CD4-positive, alpha-beta T cell treated with Interleukin-1 beta for 1 hour (primary cell): ENCODE results near the gene EIF6.
A peak's percentile ranks its signal among the peaks of the same experiment; 100 is the strongest.
"Not testable (repeated sequence)": the region's sequence is repeated elsewhere in the genome, so short reads cannot be mapped to it uniquely, and the experiment has no call there.

Experiments
- DNase-seq, 2 donors: peaks; one replicate each; pipeline ENCODE4 v3.0.0-alpha.2; 2020 to 2022

EIF6 gene

GRCh38 chr20:35277531-35278395, 6.8 kb downstream of the EIF6 start, which contains the start of gene MMP24OS:
MMP24OS (minus strand) TSS chr20:35278122; CDS start chr20:35277929, 193 bp downstream.
- DNase-seq = peak; percentile 92 to 93

DNA sequence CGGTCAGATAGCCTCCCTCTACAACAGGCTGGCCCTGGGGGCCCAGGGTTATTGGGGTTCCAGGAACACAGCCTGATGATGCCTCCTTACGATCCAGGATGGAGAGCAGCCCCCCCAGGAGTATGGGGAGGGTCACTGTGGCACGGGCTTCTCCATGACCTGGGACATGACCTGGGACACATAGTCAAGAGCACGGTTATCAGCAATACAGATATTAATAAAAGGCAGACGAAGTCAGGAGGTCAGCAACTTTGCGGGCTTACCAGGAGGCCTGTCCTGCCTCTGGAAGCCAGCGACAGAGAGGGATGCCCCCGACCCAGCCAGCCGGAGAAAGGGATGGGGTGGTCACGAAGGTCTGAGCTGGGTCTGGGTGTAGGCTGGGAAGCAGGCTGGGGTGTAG, 7.4 kb downstream of the EIF6 start:
- DNase-seq = no peak

DNA sequence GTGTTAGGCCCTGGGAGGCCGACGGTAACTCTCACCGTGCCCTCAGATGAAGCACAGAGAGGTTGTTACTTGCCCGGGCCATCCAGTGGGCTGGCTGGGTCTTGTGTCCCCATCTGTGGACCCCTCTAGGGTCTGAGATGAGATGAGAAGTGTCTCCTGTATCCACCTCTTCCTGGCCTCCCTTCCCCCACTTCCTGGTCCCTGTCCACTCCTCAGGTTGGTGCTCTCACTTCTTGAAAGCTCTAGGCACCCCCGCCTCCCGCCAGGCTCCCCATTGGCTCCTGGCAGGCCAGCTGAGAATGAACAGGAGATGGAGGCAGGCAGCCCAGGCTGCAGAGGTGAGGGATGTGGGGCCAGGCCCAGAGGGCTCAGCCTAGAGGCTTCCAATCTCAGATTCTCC, 8.2 kb downstream of the EIF6 start:
- no peak for DNase-seq

- DNase-seq = no peak
These were observed 8.8 kb downstream of the EIF6 start for GRCh38 chr20:35275741-35276251.

DNA sequence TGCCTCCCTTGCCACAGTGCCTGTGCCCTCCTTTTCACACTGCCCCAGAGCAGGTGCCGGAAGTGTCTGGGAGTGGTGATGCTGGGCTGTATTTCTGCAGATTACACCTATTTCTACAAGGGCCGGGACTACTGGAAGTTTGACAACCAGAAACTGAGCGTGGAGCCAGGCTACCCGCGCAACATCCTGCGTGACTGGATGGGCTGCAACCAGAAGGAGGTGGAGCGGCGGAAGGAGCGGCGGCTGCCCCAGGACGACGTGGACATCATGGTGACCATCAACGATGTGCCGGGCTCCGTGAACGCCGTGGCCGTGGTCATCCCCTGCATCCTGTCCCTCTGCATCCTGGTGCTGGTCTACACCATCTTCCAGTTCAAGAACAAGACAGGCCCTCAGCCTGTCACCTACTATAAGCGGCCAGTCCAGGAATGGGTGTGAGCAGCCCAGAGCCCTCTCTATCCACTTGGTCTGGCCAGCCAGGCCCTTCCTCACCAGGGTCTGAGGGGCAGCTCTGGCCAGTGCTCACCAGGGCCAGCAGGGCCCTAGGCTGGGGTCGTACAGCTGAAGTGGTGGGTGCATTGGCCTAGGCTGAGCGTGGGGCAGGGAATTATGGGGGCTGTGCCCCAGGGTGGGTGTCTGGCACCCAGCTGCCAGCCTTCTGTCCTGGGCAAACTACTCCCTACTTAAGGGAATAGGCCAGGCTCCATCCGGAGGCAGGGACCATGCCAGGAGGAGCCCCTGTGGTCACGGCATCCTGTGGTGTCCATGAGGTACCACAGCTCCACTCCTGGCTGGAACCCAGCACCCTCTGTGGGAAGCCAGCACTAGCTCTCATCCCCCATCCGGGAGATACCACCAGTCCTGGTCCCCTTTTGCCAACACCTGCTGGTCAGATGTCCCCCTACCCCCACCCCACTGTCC, 10.1 kb downstream of the EIF6 start:
- no peak for DNase-seq

GRCh38 chr20:35273449-35274171, 11.0 kb downstream of the EIF6 start:
- DNase-seq = no peak

DNA sequence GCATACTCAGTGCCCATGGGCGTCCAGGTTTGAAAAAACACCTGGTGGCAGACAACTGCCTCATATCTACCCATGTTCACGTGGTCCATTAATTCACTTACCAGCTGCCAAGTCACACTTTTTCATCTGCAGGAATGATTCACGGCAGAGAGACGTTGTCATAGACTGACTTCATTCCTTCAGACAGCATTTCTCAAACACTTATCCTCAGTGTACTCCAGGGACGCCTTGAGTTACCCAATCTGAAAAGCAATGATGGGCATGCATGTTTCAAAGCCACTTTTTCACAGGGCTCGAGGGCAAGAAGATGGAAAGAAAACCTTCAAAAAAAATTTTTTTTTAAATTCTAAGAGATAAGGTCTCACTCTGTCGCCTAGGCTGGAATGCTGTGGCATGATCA, 12.7 kb downstream of the EIF6 start:
- DNase-seq = no peak

GRCh38 chr20:35271073-35271882, 13.3 kb downstream of the EIF6 start:
- DNase-seq = no peak

GRCh38 chr20:35270021-35270902, 14.3 kb downstream of the EIF6 start:
- no peak for DNase-seq

GRCh38 chr20:35269055-35269781, 15.4 kb downstream of the EIF6 start:
- DNase-seq = peak; percentile 29 to 37

DNA sequence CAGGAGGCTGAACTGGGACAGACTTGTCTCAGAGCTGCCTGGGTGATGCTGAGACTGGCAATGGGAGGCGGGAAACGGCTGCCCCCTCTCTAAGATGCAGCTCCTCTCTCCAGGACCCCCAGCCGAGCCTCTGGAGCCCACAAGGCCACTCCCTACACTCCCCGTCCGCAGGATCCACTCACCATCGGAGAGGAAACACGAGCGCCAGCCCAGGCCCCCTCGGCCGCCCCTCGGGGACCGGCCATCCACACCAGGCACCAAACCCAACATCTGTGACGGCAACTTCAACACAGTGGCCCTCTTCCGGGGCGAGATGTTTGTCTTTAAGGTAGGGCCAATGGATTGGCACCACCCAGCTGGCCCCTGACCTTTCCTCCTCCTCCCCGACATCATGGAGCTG, 17.5 kb downstream of the EIF6 start:
- DNase-seq = no peak

GRCh38 chr20:35264755-35265154, 19.8 kb downstream of the EIF6 start:
- DNase-seq = no peak

DNA sequence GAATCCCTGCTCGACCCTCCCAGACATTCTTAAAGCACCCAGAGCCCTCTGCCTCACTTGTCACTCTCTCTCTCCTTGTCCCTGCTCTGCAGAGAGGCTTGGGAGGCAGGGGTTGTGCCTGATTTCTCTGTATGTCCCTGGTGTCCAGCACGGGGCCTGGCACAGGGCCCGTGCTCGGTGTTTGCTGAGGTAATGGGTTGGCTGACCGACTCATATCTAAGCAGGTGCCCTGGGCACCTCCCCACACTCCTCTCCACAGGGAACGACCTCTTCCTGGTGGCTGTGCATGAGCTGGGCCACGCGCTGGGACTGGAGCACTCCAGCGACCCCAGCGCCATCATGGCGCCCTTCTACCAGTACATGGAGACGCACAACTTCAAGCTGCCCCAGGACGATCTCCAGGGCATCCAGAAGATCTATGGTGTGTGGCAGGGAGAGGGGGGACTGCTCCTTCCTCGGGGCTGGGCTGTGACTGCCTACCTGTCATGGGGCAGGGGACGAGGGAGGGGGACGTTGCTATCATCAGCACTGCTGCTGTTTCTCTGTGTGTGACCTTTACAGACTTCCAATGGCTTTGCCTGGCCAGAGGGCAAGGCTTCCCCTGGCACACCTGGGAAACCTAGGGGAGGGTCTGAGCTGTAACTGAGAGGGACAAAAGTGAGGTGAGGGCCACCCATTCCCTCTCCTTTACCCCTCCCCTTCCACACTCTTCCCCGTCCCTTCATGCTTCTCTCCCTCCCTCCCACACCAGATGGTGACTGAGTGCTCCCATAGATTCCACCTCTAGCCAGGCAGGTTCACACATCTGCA, 20.8 kb downstream of the EIF6 start:
- no peak for DNase-seq

- DNase-seq = not testable (repeated sequence)
These were observed 21.6 kb downstream of the EIF6 start for GRCh38 chr20:35262731-35263531.

- DNase-seq = not testable (repeated sequence)
These were observed 22.3 kb downstream of the EIF6 start for GRCh38 chr20:35262321-35262720.

DNA sequence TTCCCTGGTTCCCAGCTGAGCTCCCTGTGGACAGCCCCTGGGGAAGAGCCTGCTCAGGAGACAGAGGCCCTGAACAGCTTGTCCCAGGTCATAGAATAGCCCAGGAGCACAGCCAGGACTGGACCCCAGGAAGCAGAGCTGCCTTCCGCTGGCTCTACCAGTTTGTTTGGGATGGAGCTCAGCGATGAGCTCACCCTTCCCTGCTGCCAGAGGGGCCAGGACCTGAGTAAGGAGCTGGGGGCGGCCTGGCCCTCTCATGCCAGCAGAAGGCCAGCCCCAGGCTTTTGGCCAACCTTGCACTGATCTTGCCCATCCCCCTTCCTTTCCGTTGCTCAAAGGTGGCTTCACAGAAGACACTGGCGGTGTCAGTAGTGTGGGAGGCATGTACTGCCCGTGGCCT, 24.1 kb downstream of the EIF6 start:
- DNase-seq = no peak

DNA sequence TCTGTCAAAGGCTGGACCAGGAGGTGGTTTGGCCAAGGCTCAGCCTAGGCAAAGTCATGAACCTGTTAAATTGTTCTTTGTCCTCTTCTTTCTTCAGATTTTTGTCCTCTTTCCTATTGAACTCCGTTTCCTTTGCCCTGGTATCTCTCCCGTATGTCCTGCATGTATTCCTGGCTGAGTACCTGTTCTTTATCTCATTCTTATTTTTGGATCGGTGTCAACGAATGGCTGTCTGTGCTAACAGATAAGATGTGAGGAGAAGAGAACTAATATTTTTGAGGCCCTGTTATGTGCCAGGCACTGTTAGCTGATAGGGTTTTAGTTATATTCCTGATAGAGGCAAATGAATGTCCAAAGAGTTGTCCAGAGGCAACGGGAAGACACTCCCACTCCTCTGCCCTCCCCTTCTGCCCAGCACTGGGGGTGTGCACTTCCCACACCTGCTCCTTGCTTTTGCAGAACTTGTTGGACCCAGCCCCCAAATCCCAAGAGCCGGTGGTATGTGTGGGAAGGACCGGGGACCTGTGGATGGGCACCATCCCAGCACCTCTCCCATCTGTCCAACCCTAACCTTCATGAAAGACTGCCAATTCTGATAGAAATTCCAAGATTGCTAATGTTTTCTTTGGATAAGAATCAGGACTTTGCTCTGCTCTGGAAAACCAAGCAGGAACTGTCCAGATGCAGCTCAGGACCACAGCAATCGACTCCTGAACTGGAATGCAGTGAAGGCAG, 27.2 kb downstream of the EIF6 start:
- no peak for DNase-seq
